WTC11 (cell line): ENCODE data around the gene C10orf67.

Experiments
- ATF1 ChIP-seq: sonication (generic); formaldehyde crosslinking; IDR thresholded peaks from 2 replicates; pipeline ENCODE4 v1.8.1; 2023; ENCODE audit warnings: mild to moderate bottlenecking, moderate library complexity, missing genetic modification reagents
- ATF6 ChIP-seq: sonication (generic); formaldehyde crosslinking; IDR thresholded peaks from 2 replicates; pipeline ENCODE4 v1.8.1; 2023; ENCODE audit warnings: mild to moderate bottlenecking, missing genetic modification reagents
- CTCF ChIP-seq: fragments of 200-600 bp; IDR thresholded peaks from 2 replicates; pipeline ENCODE4 v1.8.0; 2022; ENCODE audit warnings: antibody characterized with exemption
- E2F5 ChIP-seq: sonication (generic); formaldehyde crosslinking; IDR thresholded peaks from 2 replicates; pipeline ENCODE4 v1.8.1; 2022; ENCODE audit warnings: mild to moderate bottlenecking, moderate library complexity, missing genetic modification reagents
- ELF4 ChIP-seq: sonication (generic); formaldehyde crosslinking; IDR thresholded peaks from 2 replicates; pipeline ENCODE4 v1.8.1; 2022; ENCODE audit warnings: low read depth, mild to moderate bottlenecking, moderate library complexity, missing genetic modification reagents
- FOXP4 ChIP-seq: sonication (generic); formaldehyde crosslinking; IDR thresholded peaks from 2 replicates; pipeline ENCODE4 v1.8.0; 2022; ENCODE audit warnings: mild to moderate bottlenecking, missing genetic modification reagents
- MLX ChIP-seq: sonication (generic); formaldehyde crosslinking; IDR thresholded peaks from 2 replicates; pipeline ENCODE4 v1.8.1; 2023; ENCODE audit warnings: mild to moderate bottlenecking, missing genetic modification reagents, moderate library complexity
- RELA ChIP-seq: sonication (generic); formaldehyde crosslinking; IDR thresholded peaks from 2 replicates; pipeline ENCODE4 v1.8.1; 2022; ENCODE audit warnings: missing genetic modification reagents, mild to moderate bottlenecking, borderline replicate concordance
- SP1 ChIP-seq: sonication (generic); formaldehyde crosslinking; conservative IDR thresholded peaks from 2 replicates; pipeline ENCODE4 v1.8.1; 2022; ENCODE audit warnings: missing genetic modification reagents
- USF2 ChIP-seq: sonication (generic); formaldehyde crosslinking; IDR thresholded peaks from 2 replicates; pipeline ENCODE4 v1.8.1; 2023; ENCODE audit warnings: mild to moderate bottlenecking, missing genetic modification reagents, moderate library complexity
- ZMAT4 ChIP-seq: fragments of 250-450 bp; sonication (Bioruptor Pico); IDR thresholded peaks from 2 replicates; pipeline ENCODE4 v1.9.0; 2021; ENCODE audit warnings: mild to moderate bottlenecking

GRCh38 chr10:23173214-23174073 is 171.2 kb downstream of the C10orf67 start:
- TF ChIP-seq CTCF (no peak), SP1 (CRISPR knock-in tag) (no peak), USF2 (CRISPR knock-in tag) (no peak), MLX (CRISPR knock-in tag) (no peak), ELF4 (CRISPR knock-in tag) (0 out of 2 replicates have a peak, but pooled peaks have one; percentile 22), ATF1 (no peak), FOXP4 (CRISPR knock-in tag) (no peak), E2F5 (CRISPR knock-in tag) (no peak), ZMAT4 (CRISPR knock-in tag) (no peak), RELA (CRISPR knock-in tag) (no peak), ATF6 (CRISPR knock-in tag) (no peak)
